Activated T-helper 9 cell treated with anti-CD3 and anti-CD28 coated beads, Interleukin-2, amount 50 U/mL, for 16 hours (primary cell): Measurements from ENCODE around the gene FAN1.
"Not testable (repeated sequence)": the region's sequence is repeated elsewhere in the genome, so short reads cannot be mapped to it uniquely, and the experiment has no call there.

Experiments used
- DNase-seq: peaks from one replicate; pipeline ENCODE4 v3.0.0-alpha.2; 2020; ENCODE audit warnings: low read depth

The FAN1 gene

DNA sequence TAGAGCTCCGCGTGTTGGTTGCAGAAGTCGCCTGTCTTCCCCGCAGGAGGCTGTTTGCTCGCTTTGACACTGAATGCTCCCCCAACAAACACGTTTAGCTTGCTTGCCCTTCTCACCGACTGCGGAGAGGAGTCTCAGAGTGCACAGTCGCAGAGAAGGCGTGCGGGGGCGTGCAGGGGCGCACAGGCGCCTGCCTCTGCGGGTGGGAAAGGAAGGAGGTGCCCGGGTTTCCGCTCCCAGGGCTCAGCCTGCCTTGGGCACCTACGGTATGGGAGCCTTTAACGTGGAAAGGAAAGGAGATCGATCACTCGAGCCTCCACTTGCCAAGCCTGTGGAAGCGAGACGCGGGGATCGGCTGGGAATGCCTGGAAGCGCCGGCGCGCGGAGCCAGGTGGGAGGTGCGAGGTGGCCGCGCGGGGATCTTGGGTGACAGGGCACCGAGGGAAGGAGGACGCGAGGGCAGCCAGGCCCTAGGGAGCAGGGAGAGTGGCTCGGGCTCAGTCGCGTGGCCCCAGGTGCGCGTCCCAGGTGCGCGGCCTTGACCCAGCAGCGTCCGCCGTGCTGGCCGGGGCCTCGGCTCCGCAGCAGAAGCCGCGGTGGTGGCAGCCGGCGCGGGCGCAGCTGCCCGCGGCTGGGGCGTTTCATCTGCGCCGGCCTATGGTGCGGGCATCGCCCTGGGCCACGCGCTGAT is at the start of gene FAN1:
TSS of gene FAN1 (plus strand) at position 419 of the 691 bp plus-strand sequence. CDS start 749 bp downstream, outside the sequence.
- peak; percentile 68 for DNase-seq

DNA sequence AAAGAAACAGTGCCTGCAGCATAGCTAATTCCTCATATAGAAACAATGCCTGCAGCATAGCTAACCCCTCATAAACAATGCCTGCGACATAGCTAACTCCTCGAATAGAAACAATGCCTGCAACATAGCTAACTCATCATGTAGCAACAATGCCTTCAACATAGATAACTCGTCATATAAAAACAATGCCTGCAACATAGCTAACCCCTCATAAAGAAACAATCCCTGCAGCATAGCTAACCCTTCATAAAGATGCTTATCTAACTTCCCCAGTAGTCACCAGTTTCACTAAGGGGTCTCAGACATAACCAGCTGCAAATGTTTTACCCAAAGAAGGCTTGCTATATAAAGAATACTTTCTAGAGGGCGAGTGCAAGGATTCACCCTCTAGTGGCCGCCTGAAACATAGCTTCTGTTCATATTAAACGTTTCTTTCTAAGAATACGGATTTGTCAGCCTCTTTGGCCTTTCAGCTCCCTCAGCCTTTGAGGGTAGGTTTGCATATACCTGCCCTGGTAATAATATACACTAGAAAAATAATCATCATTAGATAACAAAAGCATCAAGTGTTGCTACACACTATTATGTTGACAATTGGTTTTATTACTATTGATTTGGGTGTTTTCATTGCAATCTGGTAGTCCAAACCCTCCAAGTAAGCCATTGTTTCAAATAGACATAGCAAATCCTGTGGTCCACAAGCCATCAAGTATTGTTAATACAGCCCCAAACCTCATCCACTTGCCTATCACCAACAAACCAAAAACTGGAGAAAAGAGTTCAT is 44.4 kb upstream of the FAN1 start:
- no peak for DNase-seq

DNA sequence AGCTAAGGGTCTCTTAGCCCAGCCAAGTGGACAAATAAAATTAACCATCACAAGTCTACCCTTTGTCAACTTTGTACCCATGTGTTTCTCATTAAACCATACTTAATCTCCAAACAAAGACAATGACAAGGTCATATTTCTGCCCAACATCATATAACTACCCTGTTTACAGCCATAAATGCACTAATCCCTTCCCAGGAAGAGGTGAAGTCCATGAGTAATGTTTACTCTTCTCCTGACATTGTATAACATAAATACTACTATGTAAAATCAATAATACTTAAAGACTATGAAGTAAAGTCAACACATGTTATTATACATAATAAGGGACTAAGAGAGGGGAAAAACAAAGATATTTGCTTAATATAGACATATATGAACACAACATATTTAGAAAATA is 38.5 kb upstream of the FAN1 start:
- DNase-seq: no peak

DNA sequence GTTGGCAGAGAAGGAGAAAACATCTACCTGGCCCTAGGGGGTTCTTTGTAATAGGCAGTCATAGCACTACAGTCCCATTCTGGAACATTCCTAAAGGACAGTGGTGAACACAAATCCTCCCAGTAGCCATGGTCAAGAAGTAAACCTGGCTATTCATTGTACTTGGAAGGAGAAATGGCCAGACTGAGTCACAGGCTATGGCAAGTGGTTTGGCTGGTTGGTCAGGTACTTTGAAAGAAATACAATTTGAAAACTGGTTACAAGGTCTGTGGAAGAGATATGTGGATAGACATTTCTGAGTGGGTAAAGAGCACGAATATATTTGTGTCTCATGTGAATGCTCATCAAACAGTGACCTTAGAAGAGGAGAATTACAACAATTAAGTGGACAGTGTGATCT is 33.0 kb upstream of the FAN1 start:
- no peak for DNase-seq

DNA sequence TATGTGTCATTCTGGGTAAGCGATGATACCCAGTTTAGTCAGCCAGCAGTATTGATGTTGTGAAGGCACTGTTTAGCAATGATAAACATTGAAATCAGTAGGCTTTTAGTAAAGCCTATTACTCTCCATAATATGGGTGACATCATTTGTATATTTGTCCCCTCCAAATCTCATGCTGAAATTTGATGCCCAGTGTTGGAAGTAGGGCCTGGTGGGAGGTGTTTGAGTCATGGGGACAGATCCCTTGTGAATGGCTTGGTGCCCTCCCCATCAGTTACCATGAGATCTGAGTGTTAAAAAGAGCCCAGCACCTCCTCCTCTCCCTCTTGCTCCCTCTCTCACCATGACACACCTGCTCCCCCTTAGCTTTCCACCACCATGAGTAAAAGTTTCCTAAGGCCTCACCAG is 31.4 kb upstream of the FAN1 start:
- DNase-seq: no peak

DNA sequence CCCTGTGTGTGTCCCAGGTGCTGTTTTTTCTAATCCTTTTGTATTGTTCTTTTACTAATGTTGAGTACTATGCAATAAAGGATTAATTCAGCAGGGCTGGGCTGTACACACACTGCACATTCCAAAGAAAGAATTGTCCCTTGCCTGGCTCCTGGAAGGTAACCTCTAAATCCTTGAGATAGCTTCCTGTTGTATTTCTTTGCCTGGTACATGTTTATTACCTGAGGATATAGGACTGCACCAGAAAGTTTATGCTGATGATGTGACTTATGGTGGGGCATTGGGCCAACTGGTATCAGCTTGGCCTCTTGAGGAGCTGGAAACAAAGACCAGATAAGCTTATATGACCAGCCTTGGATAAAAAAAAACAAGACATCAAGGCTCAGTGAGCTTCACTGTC is 26.6 kb upstream of the FAN1 start:
- DNase-seq: no peak

DNA sequence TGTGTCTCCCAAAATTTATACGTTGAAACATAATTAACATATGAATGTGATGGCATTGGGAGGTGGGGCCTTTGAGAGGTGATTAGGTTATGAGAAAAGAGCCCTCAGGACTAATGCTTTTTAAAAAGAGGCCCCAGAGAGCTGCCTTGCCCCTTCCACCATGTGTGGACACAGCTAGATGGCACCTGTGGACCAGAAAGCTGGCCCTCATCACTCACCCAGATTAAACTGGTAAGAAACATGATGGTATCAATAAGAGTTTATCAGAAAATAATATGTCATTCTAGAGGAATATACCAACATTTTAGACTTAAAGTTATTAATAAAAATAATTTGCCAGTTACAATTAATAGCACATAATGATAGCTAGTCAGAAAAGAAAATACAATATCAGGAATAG is 25.2 kb upstream of the FAN1 start:
- DNase-seq: no peak

DNA sequence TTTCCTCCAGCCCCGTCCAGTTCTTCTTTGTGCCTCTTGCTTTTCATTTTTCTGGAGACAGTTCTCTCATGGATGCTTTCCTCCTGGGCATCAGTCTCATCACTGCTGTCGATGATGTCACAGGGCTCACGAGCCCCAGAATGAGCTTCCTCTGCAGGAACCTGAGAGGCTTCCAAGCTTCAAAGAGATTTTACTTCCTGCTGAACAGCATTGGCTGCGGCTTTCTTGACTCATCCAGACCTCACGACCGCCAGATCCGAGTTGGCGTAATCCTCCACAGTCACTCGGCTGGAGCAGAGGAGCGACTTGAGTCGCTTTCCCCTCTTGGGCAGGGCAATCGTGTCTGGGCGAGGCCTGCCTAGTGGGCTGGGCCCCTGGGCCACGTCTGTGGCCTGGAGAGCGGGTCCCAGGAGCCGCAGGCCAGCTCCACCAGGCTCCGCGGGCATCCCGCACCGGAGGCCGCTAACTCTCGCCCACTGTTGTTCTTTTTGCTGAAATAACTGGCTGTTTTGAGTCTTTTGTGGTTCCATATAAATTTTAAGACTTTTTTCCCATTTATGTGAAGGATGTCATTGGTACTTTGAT is 20.8 kb upstream of the FAN1 start:
- no peak for DNase-seq

DNA sequence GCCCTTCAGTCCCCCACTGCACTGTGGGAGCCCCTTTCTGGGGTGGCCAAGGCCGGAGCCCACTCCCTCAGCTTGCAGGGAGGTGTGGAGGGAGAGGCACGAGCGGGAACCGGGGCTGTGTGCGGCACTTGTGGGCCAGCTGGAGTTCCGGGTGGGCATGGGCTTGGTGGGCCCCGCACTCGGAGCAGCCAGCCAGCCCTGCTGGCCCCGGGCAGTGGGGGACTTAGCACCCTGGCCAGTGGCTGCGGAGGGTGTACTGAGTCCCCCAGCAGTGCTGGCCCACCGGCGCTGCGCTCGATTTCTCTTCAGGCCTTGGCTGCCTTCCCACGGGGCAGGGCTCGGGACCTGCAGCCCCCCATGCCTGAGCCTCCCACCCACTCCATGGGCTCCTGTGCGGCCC is 20.0 kb upstream of the FAN1 start:
- not testable (repeated sequence) for DNase-seq

DNA sequence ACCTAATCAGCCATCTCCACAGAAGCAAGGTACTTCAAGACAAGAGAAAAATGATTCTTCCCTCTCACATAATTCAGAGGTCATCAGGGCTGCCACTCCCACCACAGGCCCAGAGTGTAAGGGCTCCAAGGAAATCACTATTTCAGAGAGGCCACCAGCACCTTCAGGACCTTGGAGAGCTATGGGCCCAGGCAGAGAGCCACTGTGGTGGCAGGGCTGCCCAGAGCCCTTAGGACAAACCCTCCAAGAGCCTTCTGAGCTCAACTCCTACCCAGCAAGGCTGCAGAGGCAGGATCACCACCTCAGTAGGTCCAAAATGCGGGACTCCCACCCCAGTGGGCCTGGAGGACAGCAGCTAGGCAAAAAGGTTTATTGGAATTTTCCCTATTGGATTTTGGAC is 17.9 kb upstream of the FAN1 start:
- DNase-seq: no peak

DNA sequence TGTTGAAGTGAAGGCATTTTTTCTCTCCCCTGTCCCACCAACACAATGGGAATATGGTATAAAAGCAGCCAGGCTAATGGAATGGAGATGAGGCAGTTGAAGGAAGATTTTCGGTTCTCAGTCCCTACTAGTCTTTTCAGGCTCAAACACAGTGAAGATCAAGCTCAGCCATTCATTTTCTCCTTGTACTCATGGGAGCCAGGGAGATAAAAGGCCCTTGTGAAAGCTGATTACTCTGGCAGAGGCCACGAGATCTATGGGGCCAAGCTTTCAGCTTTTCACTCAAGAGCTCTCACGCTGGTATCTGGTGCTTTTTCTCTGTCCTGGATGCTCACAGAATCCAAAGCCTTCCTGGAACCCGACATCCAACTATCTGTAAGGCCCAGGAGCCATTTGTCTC is 14.5 kb upstream of the FAN1 start:
- DNase-seq: no peak

DNA sequence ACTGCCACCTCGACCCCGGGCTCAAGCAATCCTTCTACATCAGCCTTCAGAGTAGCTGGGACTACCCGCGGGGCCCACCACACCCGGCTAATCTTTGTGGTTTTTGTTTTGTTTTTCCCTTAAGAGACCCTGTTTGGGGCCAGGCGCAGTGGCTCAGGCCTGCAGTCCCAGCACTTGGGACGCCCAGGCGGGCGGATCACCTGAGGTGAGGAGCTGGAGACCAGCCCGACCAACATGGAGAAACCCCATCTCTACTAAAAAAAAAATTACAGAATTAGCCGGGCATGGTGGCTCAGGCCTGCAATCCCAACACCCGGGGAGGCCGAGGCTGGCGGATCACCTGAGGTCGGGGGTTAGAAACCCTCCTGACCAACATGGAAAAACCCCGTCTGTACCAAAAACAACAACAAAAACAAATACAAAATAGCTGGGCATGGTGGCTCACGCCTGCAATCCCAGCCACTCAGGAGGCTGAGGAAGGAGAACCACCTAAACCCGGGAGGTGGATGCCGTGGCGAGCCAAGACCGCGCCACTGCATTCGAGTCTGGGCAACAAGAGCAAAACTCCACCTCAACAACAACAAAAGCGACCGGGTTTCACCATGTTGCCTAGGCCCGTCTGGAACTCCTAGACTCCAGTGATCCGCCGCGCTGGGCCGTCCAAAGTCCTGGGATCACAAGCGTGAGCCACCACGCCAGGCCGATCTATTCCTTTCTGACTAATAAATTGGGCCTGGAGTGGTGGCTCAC is 8.1 kb upstream of the FAN1 start:
- DNase-seq: no peak

DNA sequence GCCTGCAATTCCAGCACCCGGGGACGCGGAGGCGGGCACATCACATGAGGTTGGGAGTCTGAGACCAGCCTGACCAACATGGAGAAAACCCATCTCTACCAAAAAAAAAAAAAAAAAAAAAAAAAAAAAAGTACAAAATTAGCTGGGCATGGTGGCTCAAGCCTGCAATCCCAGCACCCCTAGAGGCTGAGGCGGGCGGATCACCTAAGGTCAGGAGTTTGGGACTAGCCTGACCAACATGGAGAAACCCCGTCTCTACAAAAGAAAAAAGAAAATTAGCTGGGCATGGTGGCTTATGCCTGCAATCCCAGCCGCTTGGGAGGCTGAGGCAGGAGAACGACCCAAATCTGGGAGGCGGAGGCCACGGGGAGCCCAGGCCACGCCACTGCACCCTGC is 7.5 kb upstream of the FAN1 start:
- DNase-seq: no peak

DNA sequence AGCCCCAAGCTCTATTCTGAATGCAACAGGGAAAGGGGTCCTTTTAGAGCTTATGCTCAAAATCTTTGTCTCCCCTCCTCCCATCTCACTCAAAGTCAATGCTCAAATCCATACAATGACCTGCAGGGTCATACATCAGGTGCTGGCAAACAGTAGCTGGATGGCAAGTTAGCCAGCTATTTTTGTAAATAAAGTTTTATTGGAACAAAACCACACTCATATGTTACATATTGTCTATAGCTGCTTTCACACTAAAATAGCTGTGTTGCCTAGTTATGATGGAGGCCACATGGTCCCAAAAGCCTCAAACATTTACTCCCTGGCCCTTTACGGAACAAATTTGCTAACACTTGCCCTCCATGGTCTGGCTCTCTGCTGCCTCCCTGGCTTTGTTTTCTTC is 1.8 kb upstream of the FAN1 start:
- DNase-seq: no peak

DNA sequence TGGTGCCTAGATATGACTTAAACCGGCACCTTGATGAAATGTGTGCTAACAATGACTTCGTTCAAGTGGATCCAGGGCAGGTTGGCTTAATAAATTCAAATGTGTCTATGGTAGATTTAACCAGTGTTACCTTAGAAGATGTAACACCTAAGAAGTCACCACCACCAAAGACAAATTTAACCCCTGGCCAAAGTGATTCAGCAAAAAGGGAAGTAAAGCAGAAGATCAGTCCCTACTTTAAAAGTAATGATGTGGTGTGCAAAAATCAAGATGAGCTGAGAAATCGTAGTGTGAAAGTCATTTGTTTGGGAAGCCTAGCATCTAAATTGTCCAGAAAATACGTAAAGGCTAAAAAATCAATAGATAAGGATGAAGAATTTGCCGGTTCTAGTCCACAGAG is 1.1 kb downstream of the FAN1 start:
- no peak for DNase-seq

DNA sequence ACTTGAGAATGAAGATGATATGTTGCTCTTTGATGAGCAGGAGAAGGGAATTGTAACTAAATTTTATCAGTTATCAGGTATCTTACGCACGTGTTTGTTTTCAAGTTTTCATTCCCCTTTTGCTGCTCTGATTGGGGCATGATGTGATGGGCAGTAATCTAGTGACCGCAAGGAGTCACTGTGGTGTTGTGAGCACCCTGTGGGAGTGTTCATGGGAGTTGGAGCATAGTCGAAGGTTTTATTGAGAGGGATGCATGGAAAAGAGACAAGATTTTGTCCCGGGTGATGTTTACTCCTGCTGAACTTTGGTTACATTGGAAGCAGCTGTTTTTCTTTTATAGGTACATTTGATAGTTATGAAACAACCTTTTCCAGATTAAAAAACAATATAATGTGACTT is 2.1 kb downstream of the FAN1 start:
- DNase-seq: no peak

DNA sequence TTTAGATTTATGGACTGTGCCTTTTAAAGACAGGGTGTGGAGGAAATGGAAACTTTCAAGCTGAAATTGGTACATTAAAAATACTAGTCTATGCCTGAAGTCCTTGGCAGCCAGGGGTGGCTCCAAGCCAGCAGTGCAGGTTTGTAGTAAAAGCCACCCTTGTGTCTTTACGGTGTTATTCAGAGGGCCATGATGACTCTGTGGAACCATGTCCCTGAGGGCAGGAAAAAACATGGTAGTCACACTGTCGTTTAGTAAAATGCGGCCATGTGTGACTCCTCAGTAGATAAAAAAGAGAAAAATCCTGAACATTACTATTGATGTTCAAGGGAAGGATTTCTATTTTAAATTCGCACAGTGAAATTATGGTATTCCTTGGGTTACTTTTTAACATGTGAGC is 2.7 kb downstream of the FAN1 start:
- DNase-seq: no peak

DNA sequence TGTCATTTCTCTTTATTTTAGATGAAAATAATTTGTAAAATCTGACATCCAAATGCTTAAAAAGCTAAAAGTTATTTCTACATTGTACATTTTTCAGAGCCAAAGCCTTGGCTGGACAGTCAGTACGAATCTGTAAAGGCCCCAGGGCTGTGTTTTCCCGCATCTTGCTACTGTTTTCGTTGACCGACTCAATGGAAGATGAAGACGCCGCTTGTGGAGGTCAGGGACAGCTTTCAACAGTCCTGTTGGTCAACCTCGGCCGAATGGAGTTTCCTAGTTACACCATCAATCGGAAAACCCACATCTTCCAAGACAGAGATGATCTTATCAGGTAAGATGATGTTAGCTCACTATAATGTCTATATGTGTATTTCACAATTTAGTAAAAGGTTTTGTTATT is 10.0 kb downstream of the FAN1 start:
- DNase-seq: no peak

DNA sequence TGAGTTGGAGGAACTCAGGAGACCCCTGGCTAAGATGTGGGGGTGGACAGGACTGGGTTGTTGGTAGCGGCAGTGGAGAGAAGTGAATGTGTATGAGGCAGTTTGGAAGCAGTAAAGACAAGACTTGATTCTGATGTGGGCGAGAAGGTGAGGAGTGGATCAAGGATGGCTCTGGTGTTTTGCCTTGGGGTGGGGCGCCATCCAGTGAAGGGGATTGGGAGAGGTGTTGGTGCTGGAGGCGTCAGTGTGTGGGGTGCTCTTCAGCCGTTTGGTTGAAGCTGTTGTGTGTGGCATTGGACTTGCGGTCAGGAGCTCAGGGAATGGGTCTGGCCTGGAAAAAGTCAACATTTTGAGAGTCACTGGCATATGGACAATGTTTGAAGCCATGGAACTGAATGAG is 13.3 kb downstream of the FAN1 start:
- DNase-seq: no peak

DNA sequence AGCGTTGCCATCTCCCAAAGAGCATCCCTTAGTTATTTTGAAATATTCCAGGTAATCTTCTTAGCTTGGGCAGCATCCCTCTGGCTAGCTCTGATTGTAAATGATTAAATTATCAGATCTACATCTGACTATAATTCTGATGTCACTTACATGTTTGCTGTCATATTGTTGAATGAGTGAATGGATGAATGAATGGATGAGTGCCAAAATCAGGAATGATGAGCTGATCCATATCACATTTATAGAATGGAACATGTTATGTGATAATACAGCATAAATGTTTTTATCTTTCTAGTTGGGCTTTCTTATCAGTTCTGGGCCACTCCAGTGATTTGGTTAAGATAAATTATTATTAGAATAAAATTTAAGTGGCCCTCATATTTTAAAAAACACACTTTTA is 14.0 kb downstream of the FAN1 start:
- no peak for DNase-seq

DNA sequence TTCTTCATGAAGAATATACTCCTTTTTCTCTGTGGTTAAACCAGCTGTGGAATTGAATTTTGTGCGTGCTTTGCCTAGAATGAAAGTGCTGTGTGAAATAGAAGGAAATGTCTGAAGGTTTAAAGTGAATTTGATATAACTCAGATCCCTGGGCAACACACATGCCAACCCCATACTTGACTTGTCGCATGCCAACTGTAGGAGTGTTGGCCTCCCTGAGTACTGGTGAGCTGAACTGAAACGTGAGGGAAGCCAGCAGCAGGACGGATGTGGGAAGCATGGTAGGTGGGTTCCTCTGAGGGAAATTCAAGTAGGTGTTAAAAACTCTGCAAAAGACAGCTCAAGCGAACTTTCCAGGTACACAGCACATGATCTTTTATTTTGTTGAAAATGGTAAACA is 14.7 kb downstream of the FAN1 start:
- no peak for DNase-seq

DNA sequence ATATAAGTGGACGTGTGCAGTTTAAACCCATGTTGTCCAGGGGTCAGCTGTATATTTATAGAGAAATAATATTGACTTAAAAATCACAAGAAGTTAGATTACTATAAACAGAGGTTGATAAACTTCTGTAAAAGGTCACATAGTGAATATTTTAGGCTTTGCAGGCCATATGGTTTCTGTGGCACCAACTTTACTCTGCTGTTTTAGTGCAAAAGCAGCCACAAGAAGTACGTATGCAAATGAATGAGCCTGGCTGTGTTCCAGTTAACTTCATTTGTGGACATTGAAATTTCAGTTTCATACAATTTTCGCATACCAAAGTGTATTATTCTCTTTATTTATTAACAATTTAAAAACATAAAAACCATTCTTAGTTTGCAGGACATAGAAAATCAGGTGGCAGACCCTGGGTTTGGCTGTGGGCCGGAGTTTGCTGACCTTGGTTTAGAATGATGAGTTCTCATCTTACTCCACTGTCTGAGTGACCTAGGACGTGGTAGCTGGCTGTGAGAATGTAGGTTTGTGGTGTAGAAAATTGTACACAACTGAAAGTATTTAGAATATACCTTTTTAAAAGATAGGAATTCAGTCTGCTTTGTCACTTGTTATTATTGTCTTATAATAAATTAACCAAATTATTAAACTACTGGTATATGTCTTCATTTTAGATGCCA is 16.3 kb downstream of the FAN1 start:
- no peak for DNase-seq
